ENCODE results near the gene FGF14. TPM values are rescaled to one million over a fixed set of nuclear protein-coding genes. Genes with fewer than 3 reads are reported as not detected.

The FGF14 gene
- total RNA-seq, 3 donors from 2014 or later (not counting 1 experiment from before 2014, with no cell fraction given), result not detected

DNA sequence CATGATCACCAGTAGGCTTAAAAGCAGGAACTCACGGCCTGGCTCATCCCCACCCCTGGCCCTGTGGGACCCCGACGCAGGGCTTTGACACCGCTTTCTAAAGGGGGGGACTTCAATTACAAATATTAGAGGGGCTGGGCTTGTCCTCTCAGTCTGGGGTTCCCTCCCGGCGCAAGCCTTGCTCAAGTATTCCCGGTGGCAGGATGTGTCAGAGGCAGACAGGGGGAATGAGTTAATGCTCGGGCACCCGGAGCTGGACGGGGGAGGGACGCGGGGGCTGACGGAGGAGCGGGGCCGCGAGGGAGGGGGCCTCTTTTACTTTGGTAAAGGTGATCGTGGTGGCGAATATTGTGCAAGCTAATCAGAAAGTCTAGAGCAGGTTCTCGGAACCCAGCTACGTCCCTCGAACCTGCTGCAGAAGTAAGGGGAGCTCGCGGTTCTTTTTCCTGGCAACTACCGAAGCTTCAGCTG is 1.1 kb downstream of the FGF14 start:
- peaks cover 40% of the 10 kb centered on the region for H3K27me3 ChIP-seq (ENCODE audit: control insufficient read depth, insufficient read depth, low read length)
- no peaks in the 10 kb centered on the region for H3K9me3 Mint-ChIP-seq
- no peak for DNase-seq
- H3K4me3 ChIP-seq (ENCODE audit: low read length), result no peak overlapping the region
- H3K27ac Mint-ChIP-seq, result no peak overlapping the region
- under 1% methylated on average over 24 of the region's 24 CpGs for WGBS (ENCODE audit: insufficient coverage)
- intact Hi-C loops (cut with micrococcal nuclease), result no loop called here
- H3K4me1 Mint-ChIP-seq, result peaks cover 6 to 18% of the 10 kb centered on the region in 2 donors
- no peak for TF ChIP-seq CTCF (IDR thresholded peaks at IDR 0.05)
- ATAC-seq, result no peak
- H3K27me3 Mint-ChIP-seq (ENCODE audit: low read depth in 2 of 2), result peaks cover 40 to 70% of the 10 kb centered on the region in 2 donors
- no peak overlapping the region for H3K4me3 Mint-ChIP-seq
- no peak overlapping the region for H3K27ac ChIP-seq (ENCODE audit: low read length)
- peaks cover 16% of the 10 kb centered on the region for H3K4me1 ChIP-seq (ENCODE audit: control insufficient read depth, insufficient read depth, low read length)
- peaks cover 6% of the 10 kb centered on the region for H3K36me3 Mint-ChIP-seq
- no peaks in the 10 kb centered on the region for H3K9me3 ChIP-seq (ENCODE audit: control insufficient read depth, insufficient read depth, low read length)
- H3K36me3 ChIP-seq (ENCODE audit: control insufficient read depth, insufficient read depth, low read length), result no peaks in the 10 kb centered on the region

DNA sequence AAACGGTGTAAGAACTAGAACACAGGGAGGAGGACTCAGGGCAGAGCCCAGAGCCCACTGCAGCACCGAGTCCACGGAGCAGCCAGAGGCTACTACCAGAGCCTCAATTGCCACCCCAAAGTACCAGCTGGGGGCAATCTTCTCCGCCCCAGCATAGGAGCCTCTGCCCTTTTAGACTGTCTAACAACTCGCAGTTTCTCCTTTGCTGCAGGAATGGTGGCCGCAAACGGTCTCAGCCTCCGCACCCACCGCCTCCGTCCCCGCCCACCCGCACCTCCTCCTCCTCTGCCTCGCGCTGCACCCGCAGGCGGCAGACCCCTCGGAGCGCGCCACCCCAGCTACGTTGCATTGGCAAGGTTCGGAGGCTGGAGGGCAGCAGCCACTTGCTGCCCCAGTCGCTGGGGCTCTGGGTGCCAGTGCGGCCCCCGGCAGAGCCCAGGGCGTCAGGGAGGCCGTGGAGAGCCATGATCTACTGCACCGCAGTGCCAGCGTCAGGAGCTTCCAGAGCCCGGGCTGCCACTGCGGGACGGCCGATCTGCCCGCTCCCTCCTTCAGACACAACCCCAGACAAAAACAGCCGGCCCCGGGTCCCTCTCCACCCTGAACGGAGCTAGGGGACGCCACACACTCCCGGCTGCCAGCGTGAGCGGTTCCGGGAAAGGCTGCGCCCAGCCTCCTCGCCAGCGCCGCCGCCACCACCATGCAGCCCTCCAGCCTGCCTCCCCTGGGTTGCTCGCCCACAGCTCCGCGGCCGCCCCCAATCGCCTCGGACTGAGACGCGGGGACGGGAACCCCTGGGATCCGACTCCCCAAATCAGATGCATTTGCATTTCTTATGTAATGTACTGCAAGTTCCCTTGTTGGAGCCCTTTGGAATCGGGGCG is 1.8 kb downstream of the FGF14 start:
- intact Hi-C loops (cut with micrococcal nuclease), result loop anchor here (10.0 kb wide), 1 partner anchor 195 kb away; the partner anchor contains the start of gene TPP2
- H3K36me3 ChIP-seq (ENCODE audit: control insufficient read depth, insufficient read depth, low read length), result no peaks in the 10 kb centered on the region
- Mint-ChIP-seq H3K27me3 (ENCODE audit: low read depth in 2 of 2) (peaks cover 37 to 66% of the 10 kb centered on the region in 2 donors), H3K36me3 (peaks cover 6% of the 10 kb centered on the region), H3K4me1 (peaks cover 8 to 21% of the 10 kb centered on the region in 2 donors), H3K9me3 (no peaks in the 10 kb centered on the region), H3K4me3 (peak overlapping the region; percentile 19), H3K27ac (no peak overlapping the region)
- H3K9me3 ChIP-seq (ENCODE audit: control insufficient read depth, insufficient read depth, low read length), result no peaks in the 10 kb centered on the region
- DNase-seq (peak in 1 of 2 donors; percentile 44), ATAC-seq (peak in 2 of 3 donors; percentile 28 to 45)
- no peak overlapping the region for H3K27ac ChIP-seq (ENCODE audit: low read length)
- H3K27me3 ChIP-seq (ENCODE audit: control insufficient read depth, insufficient read depth, low read length), result peaks cover 40% of the 10 kb centered on the region
- 2% methylated on average over 58 of the region's 58 CpGs for WGBS (ENCODE audit: insufficient coverage)
- H3K4me1 ChIP-seq (ENCODE audit: control insufficient read depth, insufficient read depth, low read length), result peaks cover 20% of the 10 kb centered on the region
- no peak for TF ChIP-seq CTCF (IDR thresholded peaks at IDR 0.05)
- H3K4me3 ChIP-seq (ENCODE audit: low read length), result no peak overlapping the region

DNA sequence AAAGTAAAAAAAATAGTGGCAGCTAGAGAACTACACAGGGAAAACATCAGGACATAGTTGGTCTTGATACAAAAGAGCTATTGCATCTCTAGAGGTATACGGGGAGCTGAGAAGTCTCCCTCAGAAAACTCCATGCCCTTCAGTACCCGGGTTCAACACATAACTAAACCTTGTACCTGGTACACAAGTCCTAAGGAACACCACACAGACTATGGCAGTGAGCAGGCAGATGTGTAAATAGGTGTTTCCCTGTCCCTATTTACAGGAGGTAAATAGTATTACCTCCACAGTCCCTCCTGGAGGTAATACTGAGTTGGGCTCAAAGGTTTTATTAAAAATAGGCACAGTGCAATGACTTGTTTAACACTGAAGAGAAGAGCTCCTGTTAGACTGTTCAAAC is 5.9 kb downstream of the FGF14 start:
- intact Hi-C loops (cut with micrococcal nuclease), result loop anchor here (10.0 kb wide), 1 partner anchor 199 kb away; the partner anchor contains the start of gene TPP2

More for the DNA sequence above, 5.9 kb downstream of the FGF14 start:
- Histone ChIP-seq H3K9me3 (ENCODE audit: control insufficient read depth, insufficient read depth, low read length) (no peaks in the 10 kb centered on the region), H3K4me3 (ENCODE audit: low read length) (no peak overlapping the region), H3K27me3 (ENCODE audit: control insufficient read depth, insufficient read depth, low read length) (peaks cover 20% of the 10 kb centered on the region), H3K36me3 (ENCODE audit: control insufficient read depth, insufficient read depth, low read length) (no peaks in the 10 kb centered on the region), H3K27ac (ENCODE audit: low read length) (no peak overlapping the region), H3K4me1 (ENCODE audit: control insufficient read depth, insufficient read depth, low read length) (peaks cover 28% of the 10 kb centered on the region)
- no peak overlapping the region for H3K27ac Mint-ChIP-seq
- no peaks in the 10 kb centered on the region for H3K36me3 Mint-ChIP-seq
- TF ChIP-seq CTCF (IDR thresholded peaks at IDR 0.05), result no peak
- peak overlapping the region; percentile 8 for H3K4me3 Mint-ChIP-seq
- peaks cover 22 to 38% of the 10 kb centered on the region in 2 donors for H3K27me3 Mint-ChIP-seq (ENCODE audit: low read depth in 2 of 2)
- H3K4me1 Mint-ChIP-seq, result peaks cover 10 to 40% of the 10 kb centered on the region in 2 donors
- DNase-seq (no peak), ATAC-seq (no peak)
- WGBS (ENCODE audit: insufficient coverage), result 86% methylated on average over 1 of the region's 2 CpGs
- no peaks in the 10 kb centered on the region for H3K9me3 Mint-ChIP-seq

All from natural killer cell (primary cell).